Stimulated activated CD4-positive, alpha-beta T cell treated with anti-CD3 and anti-CD28 coated beads, Interleukin-12 subunit alpha, Interleukin-12 subunit beta, amount 100 ng/mL, for 48 hours (primary cell): Measurements from ENCODE around the gene LAMB1.
"Not testable (repeated sequence)": the region's sequence is repeated elsewhere in the genome, so short reads cannot be mapped to it uniquely, and the experiment has no call there.

Experiments used
- DNase-seq, 3 donors: peaks; one replicate each; pipeline ENCODE4 v3.0.0-alpha.2; 2020; ENCODE audit warnings: low read depth in 2 of 3, low spot score in 1 of 3

The LAMB1 gene

GRCh38 chr7:107921826-107922225 lies 81.1 kb downstream of the LAMB1 start:
- DNase-seq = not testable (repeated sequence)

DNA sequence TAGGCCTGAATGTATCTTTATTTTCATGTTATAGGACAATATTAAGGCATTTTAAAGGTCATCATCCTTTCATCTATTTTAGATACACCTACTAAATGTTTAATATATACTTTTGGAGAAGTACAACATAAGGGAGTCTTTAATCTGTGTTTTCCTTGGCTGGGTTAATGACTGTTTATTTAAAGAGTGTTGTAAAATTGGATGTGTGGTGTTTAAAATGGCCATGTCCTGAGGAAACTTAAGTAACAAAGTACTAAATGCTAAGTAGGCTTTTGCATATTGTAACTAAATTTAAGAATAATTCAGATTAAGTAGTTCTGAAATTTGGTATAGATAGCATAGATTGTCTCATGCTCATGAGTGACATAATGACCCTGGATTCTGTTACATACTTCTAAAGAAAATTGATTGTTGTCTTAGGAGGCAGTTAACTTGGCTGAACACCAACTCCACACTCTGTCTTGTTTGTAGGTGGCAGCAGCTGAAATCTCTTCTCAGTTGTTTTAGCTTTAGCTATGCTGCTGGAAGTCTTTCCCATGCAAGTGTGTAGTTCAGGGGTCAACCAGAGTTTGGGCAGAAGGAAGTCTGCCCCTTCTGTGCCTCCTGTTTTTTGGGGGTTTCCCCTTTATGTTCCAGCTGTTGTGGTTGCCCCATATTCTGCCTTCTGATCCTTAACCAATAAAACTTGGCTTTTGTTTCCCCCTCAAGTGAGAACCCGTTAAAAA lies 82.8 kb downstream of the LAMB1 start:
- no peak for DNase-seq

- DNase-seq = no peak
Measured at GRCh38 chr7:107918948-107919347, 84.0 kb downstream of the LAMB1 start.

DNA sequence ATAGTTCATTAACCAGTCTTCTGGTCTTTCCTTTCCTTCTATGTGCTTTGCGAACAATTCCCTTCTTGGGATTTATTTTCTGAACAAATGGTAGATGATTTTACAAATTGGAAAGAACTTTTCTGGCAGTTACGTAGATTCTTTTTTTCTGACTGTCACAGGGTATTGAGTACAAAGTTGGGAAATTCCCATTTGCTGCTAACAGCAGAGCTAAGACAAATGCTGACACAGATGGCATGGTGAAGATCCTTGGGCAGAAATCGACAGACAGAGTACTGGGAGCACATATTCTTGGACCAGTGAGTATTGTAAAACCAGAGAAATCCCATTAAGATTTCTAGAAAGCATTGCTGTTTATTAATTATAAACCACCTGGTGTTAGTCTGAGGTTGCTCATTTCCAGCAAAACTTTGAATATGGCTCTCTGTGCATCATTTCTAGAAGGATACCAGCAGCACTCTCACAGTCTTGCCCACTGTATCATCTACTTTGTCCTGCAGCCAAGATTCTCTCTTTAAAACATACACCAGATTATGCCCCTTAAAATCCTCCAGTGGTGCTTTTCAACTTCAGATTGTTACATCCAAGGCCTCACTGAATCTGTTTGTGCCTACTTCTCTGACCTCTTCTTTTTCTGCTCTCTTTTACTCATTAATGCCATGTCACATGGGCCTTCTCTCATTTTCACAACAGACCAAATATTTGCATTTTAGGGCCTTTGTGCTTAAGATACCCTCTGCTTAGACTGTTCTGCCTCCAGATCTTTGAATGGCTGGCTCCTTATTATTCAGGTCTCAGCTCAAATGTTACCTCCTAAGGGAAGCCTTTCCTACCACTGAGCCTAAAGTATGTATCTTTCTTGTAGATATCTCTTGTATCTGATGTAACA lies 85.0 kb downstream of the LAMB1 start:
- no peak for DNase-seq

DNA sequence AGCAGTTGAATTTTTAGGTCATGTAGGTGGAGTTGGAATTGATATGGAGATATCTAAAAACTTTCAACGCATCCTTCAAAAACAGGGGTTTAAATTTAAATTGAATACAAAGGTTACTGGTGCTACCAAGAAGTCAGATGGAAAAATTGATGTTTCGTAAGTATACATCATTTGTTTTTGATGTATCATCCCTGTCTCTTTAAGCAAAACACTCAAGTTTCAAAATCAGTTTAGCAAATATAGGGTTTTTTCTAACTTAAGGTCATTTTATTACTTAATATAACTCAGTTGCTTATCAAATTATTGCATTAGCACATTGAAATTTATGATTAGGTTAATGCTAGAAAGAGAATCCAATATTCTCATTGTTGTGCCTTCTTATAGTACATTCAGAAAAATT lies 87.4 kb downstream of the LAMB1 start:
- DNase-seq = no peak

DNA sequence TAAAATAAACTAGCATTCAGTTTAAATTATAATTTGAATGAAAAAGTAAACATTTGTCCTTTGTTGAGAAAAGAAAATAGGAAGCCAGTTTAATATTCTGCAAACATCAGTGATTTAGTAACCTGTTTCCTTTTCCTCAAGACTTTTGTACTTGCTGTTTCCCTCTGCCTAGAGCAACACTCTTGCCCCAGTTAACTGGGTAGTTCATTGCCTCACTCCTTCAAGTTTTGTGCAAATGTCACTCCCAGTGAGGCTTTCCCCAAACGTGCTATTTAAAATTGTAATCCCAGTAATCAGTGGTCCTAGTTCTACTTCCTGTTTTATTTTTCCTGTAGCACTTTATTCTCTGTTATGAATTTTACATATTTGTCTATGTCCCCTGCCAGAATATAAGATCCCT lies 88.1 kb downstream of the LAMB1 start:
- no peak for DNase-seq

- no peak for DNase-seq
Measured at GRCh38 chr7:107913851-107914250, 89.1 kb downstream of the LAMB1 start.

GRCh38 chr7:107911981-107912380 lies 91.0 kb downstream of the LAMB1 start:
- DNase-seq = no peak

- DNase-seq = no peak
Measured at GRCh38 chr7:107909445-107909844, 93.5 kb downstream of the LAMB1 start.

- no peak for DNase-seq
Measured at GRCh38 chr7:107907790-107908189, 95.2 kb downstream of the LAMB1 start.

DNA sequence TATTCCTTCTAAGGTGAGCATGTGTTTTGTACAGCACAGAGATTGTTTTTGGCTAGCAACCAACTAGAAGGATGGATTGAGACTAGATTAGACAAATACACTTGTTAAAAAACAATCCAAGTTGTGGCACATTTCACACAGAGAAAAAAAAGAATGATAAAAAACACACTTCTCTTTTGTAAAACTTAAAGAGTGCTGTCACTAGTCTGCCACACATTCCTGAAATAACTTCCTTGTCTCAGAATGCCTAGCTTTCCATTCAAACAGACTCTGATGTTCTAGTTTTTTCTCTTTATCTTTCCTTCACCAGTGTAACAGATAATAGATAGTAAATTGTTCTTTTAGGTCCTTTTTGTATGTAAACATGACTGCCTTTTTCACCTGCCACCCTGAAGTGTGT lies 100.6 kb downstream of the LAMB1 start:
- no peak for DNase-seq

- DNase-seq = no peak
Measured at GRCh38 chr7:107900496-107901015, 102.4 kb downstream of the LAMB1 start.

GRCh38 chr7:107898997-107899594 lies 103.9 kb downstream of the LAMB1 start:
- no peak for DNase-seq

DNA sequence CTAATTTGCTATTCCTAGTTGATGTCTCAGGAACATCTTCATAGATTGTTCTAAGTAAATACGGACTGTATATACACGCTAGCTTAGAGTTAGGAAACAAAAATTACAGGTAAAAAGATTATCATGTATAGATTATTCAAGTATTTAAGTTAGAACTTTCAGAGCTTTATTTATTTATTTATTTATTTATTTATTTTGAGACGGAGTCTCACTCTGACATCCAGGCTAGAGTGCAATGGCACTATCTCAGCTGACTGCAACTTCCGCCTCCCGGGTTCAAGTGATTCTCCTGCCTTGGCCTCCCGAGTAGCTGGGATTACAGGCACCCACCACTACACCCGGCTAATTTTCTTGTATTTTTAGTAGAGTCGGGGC lies 110.6 kb downstream of the LAMB1 start:
- not testable (repeated sequence) for DNase-seq

DNA sequence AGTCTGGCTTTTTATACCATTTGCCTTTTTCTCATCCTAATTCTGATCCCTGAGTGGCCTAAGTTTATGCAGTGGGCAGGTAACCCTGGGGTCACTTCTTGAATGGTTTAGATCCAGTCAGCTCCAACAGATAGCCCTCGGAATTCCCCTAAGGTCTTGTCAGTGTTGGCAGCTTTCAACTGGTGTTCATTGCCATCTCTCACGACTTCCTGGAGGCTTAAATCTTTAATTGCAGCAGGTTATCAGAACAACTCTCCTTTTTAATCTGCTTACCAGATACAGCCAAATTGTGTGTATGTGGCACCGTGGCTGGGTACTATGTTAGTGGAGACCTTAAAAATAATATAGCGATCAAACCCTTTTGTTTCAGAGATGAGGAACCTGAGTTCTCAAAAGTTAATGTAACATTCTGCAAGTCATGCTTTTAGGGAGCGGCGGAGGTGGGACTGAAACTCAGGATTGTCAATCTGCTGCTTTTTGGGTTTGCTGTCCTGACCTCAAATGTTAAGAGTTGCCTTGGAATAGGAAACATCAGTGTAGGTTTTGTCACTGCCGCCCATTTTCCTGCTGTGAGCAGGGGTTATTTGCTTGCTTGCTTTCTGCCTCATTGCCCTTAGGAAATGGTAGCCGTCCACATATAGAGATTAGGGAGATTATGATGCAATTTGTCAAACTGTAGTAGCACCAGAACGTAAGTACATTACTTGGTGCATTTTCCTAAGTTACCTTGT lies 111.2 kb downstream of the LAMB1 start:
- no peak for DNase-seq

DNA sequence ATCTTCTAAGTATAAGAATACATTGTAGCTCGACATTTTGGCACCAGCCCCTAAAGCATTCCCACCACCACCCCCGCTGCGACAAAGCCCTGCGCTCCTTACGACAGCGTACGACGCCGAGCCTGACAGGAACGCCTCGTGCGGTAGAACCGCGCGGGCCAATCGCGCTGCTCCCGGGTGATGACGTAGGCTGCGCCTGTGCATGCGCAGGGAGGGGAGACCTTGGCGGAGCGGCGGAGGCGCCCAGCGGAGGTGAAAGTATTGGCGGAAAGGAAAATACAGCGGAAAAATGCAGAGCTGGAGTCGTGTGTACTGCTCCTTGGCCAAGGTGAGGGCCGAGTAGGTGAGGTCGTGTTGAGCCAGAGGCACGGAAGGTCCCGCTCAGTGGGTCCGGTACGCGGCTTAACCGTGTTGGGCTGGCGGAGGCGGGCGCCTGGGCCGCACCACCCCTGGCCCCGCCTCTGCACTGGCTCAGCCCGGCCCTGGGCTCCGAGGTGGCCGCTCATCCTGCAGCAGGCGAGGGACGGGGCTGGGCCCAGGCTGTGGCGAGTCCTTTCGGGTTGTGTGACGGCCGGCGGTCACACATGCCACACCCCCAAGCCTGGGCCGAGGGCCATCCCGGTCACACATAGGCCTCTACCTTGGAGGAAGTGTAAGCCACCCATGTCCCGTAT lies 111.9 kb downstream of the LAMB1 start, which contains the start of gene DLD:
TSS of gene DLD (plus strand) at position 222 of the 674 bp plus-strand sequence. CDS start at position 290, 68 bp downstream.
- peak; percentile 83 to 92 (median 90) for DNase-seq

GRCh38 chr7:107890493-107890961 lies 112.4 kb downstream of the LAMB1 start:
- no peak for DNase-seq

DNA sequence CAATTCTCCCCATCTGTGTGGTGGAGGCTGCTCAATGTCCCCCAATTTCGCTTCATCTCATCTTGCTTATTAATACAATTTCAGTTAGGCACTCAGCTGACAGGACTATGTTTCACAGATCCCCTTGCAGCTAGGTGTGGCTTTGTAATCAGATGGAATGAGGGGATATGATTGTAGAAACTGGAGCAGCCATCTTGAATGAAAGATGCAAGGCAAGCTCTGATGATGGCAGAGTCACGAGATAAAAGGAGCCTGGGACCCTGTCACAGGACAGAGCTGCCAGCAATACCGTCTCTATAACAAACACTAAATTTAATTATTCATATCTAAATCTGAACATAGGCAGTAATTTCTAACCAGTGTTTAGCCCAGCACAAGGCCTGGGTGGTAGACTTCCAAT lies 113.0 kb downstream of the LAMB1 start:
- DNase-seq = no peak

DNA sequence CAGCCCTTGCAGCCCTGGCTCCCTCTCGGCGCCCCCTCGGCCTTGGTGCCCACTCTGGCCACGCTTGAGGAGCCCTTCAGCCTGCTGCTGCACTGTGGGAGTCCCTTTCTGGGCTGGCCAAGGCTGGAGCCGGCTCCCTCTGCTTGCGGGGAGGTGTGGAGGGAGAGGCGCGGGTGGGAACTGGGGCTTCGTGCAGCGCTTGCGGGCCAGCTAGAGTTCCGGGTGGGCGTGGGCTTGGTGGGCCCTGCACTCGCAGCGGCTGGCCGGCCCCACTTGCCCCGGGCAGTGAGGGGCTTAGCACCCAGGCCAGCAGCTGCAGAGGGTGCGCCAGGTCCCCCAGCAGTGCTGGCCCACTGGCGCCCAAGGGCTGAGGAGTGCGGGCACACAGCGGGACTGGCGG lies 115.1 kb downstream of the LAMB1 start:
- DNase-seq = not testable (repeated sequence)
